OCI-LY7 (cell line): Measurements from ENCODE around the gene TTR. TPM values are rescaled to one million over a fixed set of nuclear protein-coding genes. Genes with fewer than 3 reads are reported as not detected.

Source experiments
- BruUV-seq: library from RNA; stranded (reverse); fragments of 400-500 nt; replicated peaks from 2 replicates; lab custom pipeline; 2021; lab: Mats Ljungman, UMichigan
- CTCF ChIA-PET: fragments of 300-600 bp; sonication (Branson Sonifier 250); formaldehyde crosslinking; loops from one replicate; lab custom pipeline; 2022; ENCODE audit warnings: antibody characterized with exemption; ENCODE audit not compliant: unreplicated experiment; lab: Charles Lee
- POLR2A ChIA-PET: fragments of 300-600 bp; sonication (Branson Sonifier 250); formaldehyde crosslinking; loops from one replicate; lab custom pipeline; 2022; ENCODE audit warnings: antibody characterized with exemption; lab: Charles Lee
- DNase-seq: peaks from one replicate; pipeline ENCODE4 v3.0.0-alpha.2; 2015; ENCODE audit warnings: low spot score
- H2AFZ ChIP-seq: fragments of 200-600 bp; sonication (generic), shearing (Covaris generic); 2 replicates; pipeline ENCODE4 v1.6.1; 2014; ENCODE audit warnings: mild to moderate bottlenecking, antibody characterized with exemption, low read length, moderate library complexity
- H3K27ac ChIP-seq: fragments of 200-600 bp; sonication (generic); 2 replicates; pipeline ENCODE4 v1.5.1; 2014; ENCODE audit warnings: mixed run types, low read depth, mild to moderate bottlenecking, moderate library complexity, low read length, inconsistent platforms; ENCODE audit not compliant: poor library complexity, severe bottlenecking
- H3K36me3 ChIP-seq: fragments of 200-600 bp; sonication (generic); 2 replicates; pipeline ENCODE4 v1.6.1; 2014; ENCODE audit warnings: mild to moderate bottlenecking, antibody characterized with exemption, low read length, moderate library complexity, mixed read lengths; ENCODE audit not compliant: insufficient read depth
- H3K4me1 ChIP-seq: fragments of 200-600 bp; sonication (generic); 2 replicates; pipeline ENCODE4 v1.5.1; 2014; ENCODE audit warnings: mild to moderate bottlenecking, low read length; ENCODE audit not compliant: insufficient read depth, poor library complexity, severe bottlenecking
- H3K4me2 ChIP-seq: fragments of 200-600 bp; sonication (generic); 2 replicates; pipeline ENCODE4 v1.6.1; 2014; ENCODE audit warnings: mild to moderate bottlenecking, low read length
- H3K4me3 ChIP-seq: fragments of 200-600 bp; sonication (generic); 2 replicates; pipeline ENCODE4 v1.5.1; 2014; ENCODE audit warnings: mild to moderate bottlenecking, low read depth, low read length; ENCODE audit not compliant: poor library complexity, severe bottlenecking
- H3K79me2 ChIP-seq: fragments of 200-600 bp; sonication (generic); 2 replicates; pipeline ENCODE4 v1.6.1; 2016; ENCODE audit warnings: low read depth, mild to moderate bottlenecking, low read length, moderate library complexity, mixed read lengths; ENCODE audit not compliant: insufficient read depth
- H3K9me2 ChIP-seq: fragments of 200-600 bp; sonication (generic); 2 replicates; pipeline ENCODE4 v1.6.1; 2016; ENCODE audit warnings: mild to moderate bottlenecking, low read length, mixed read lengths; ENCODE audit not compliant: insufficient read depth
- H3K9me3 ChIP-seq: fragments of 200-600 bp; sonication (generic); 2 replicates; pipeline ENCODE4 v1.6.1; 2014; ENCODE audit warnings: mild to moderate bottlenecking, mixed run types, low read length, mixed read lengths
- H4K20me1 ChIP-seq: fragments of 200-600 bp; sonication (generic); 2 replicates; pipeline ENCODE4 v1.6.1; 2014; ENCODE audit warnings: mild to moderate bottlenecking, antibody characterized with exemption, low read length, moderate library complexity, mixed read lengths; ENCODE audit not compliant: insufficient read depth
- CTCF ChIP-seq: fragments of 200-600 bp; sonication (generic); conservative IDR thresholded peaks from 2 replicates; pipeline ENCODE4 v1.5.1; 2014; ENCODE audit warnings: mild to moderate bottlenecking, antibody characterized with exemption, low read length, moderate library complexity, mixed read lengths
- EZH2phosphoT487 ChIP-seq: fragments of 200-600 bp; sonication (generic); IDR thresholded peaks from 2 replicates; pipeline ENCODE4 v1.6.1; 2018; ENCODE audit warnings: low read depth, borderline replicate concordance, mild to moderate bottlenecking, mixed run types, antibody characterized with exemption, low read length, moderate library complexity, mixed read lengths
- intact Hi-C: fragments of 100-400 bp; cut with micrococcal nuclease; formaldehyde crosslinking; loops from one replicate; pipeline ENCODE4 v1.10.0; 2022; ENCODE audit not compliant: unreplicated experiment
- total RNA-seq, 2 experiments: library from RNA; depleted of rRNA in 1 of 2; stranded (reverse); fragments of >200 nt in 1 of 2; shearing (Covaris generic) in 1 of 2; gene quantifications; 2 replicates each; pipeline ENCODE4 v1.2.3, GENCODE V29; 2014 to 2022

The TTR gene
- total RNA-seq, 2 experiments from 2014 or later, result not detected

- Histone ChIP-seq H3K9me3 (no peaks in the 10 kb centered on the region), H3K79me2 (no peaks in the 10 kb centered on the region), H3K36me3 (no peaks in the 10 kb centered on the region), H3K27ac (no peak overlapping the region), H3K9me2 (no peaks in the 10 kb centered on the region), H3K4me1 (no peaks in the 10 kb centered on the region), H3K4me2 (no peak overlapping the region), H2AFZ (no peak overlapping the region), H3K4me3 (no peak overlapping the region), H4K20me1 (no peaks in the 10 kb centered on the region)
- no peak for DNase-seq
- CTCF ChIA-PET, result no interaction called here
- TF ChIP-seq CTCF (no peak), EZH2phosphoT487 (no peak)
- POLR2A ChIA-PET, result no interaction called here
- no TSS peak for BruUV-seq
- intact Hi-C loops, result no loop called here
These were observed 25.5 kb downstream of the TTR start for GRCh38 chr18:31617031-31617717.

- DNase-seq, result no peak
- H3K4me2 ChIP-seq, result no peak overlapping the region
- intact Hi-C loops, result no loop called here
- no peaks in the 10 kb centered on the region for H3K9me3 ChIP-seq
- POLR2A ChIA-PET, result interaction anchor here (0.5 to 0.7 kb wide), 2 partner anchors 32 to 497 kb away, joined by 3 to 9 read pairs; no protein-coding TSS in a partner anchor
- TF ChIP-seq EZH2phosphoT487, result no peak
- no peak for TF ChIP-seq CTCF
- no TSS peak for BruUV-seq
- H3K9me2 ChIP-seq, result no peaks in the 10 kb centered on the region
- no peaks in the 10 kb centered on the region; the same call in 1 of the 2 replicates for H3K36me3 ChIP-seq
- no peaks in the 10 kb centered on the region for H4K20me1 ChIP-seq
- CTCF ChIA-PET, result no interaction called here
- no peaks in the 10 kb centered on the region for H3K79me2 ChIP-seq
- H3K4me3 ChIP-seq, result no peak overlapping the region
- H2AFZ ChIP-seq, result no peak overlapping the region
- H3K27ac ChIP-seq, result no peak overlapping the region
- no peaks in the 10 kb centered on the region for H3K4me1 ChIP-seq
These were observed 27.1 kb downstream of the TTR start for GRCh38 chr18:31618801-31619200.

GRCh38 chr18:31619291-31619690 is 27.6 kb downstream of the TTR start:
- no peak overlapping the region for H3K4me2 ChIP-seq
- CTCF ChIA-PET, result no interaction called here
- POLR2A ChIA-PET, result no interaction called here
- H3K9me2 ChIP-seq, result no peaks in the 10 kb centered on the region
- no peak overlapping the region for H3K4me3 ChIP-seq
- no peaks in the 10 kb centered on the region; the same call in 1 of the 2 replicates for H3K36me3 ChIP-seq
- DNase-seq, result no peak
- no peaks in the 10 kb centered on the region for H3K79me2 ChIP-seq
- TF ChIP-seq CTCF (no peak), EZH2phosphoT487 (no peak)
- no peak overlapping the region for H2AFZ ChIP-seq
- no peak overlapping the region for H3K27ac ChIP-seq
- no peaks in the 10 kb centered on the region for H3K4me1 ChIP-seq
- intact Hi-C loops, result no loop called here
- no TSS peak for BruUV-seq
- H4K20me1 ChIP-seq, result no peaks in the 10 kb centered on the region
- no peaks in the 10 kb centered on the region for H3K9me3 ChIP-seq
